ENCODE data around the gene ATL2. TPM values are rescaled to one million over a fixed set of nuclear protein-coding genes. Genes with fewer than 3 reads are reported as not detected.
"Not testable (repeated sequence)": the region's sequence is repeated elsewhere in the genome, so short reads cannot be mapped to it uniquely, and the experiment has no call there.

Gene ATL2
- 43.6 and 43.9 TPM in 2 replicates for total RNA-seq

DNA sequence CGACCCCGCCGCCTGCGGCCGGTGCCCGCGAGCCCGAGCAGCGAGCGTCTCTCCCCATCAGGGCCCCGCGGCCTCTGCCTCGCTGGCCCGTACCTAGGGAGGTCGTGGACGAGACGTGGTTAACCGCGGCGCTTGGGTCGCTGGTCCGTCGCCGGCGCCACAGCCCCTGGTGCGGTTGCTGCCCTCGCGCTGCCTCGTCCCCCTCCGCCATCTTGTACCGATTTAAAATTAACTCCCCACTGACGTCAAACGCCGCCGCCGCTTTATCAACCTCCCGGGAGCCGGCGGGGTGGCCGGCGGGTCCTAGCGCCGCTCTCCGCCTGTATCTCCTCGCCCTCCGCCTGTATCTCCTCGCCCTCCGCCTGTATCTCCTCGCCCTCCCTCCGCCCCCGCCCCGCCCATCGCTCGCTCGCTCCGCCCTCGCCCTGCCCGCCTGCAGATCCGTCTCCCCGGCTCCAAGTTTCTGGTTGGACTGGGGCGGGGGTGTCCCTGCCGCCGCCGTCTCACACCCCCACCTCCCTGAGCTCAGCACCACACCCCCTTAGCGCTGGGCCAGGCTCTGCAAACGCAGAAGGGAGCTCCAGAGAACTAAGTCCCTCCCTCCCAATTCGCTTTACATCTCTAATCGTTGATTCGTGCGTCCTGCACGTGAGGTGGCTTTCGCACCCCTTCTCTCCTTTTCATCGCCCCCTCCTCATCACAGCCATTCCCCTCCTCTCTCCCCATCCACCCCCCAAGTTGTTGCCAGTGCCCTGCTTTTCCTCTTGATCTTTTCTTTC, at the start of gene ATL2:
Gene ATL2, minus strand, starts transcription at position 224 of the 779 bp plus-strand sequence. Its CDS starts 13 bp downstream, at position 211.
- intact Hi-C loops (cut with micrococcal nuclease): loop anchor here (1.0 to 10.0 kb wide), 16 partner anchors 11 to 1780 kb away; partner anchors contain the start of genes DHX57, FEZ2, GALM and MORN2

DNA sequence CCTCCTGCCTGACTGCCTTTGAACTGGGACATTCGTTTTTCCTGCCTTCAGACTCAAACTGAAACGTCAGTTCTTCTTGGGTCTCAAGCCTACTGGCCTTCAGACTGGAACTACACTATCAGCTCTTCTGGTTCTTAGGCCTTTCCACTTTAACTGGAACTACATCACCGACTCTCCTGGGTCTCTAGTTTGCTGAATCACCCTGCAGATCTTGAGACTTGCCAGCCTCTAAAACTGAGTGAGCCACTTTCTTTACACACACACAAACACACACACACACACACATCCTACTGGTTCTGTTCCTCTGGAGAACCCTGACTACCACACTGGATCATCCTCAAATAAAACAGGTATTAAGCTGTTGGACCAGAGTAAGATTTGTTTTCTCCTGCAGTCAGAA, 46.7 kb upstream of the ATL2 start:
- intact Hi-C loops (cut with micrococcal nuclease): no loop called here

DNA sequence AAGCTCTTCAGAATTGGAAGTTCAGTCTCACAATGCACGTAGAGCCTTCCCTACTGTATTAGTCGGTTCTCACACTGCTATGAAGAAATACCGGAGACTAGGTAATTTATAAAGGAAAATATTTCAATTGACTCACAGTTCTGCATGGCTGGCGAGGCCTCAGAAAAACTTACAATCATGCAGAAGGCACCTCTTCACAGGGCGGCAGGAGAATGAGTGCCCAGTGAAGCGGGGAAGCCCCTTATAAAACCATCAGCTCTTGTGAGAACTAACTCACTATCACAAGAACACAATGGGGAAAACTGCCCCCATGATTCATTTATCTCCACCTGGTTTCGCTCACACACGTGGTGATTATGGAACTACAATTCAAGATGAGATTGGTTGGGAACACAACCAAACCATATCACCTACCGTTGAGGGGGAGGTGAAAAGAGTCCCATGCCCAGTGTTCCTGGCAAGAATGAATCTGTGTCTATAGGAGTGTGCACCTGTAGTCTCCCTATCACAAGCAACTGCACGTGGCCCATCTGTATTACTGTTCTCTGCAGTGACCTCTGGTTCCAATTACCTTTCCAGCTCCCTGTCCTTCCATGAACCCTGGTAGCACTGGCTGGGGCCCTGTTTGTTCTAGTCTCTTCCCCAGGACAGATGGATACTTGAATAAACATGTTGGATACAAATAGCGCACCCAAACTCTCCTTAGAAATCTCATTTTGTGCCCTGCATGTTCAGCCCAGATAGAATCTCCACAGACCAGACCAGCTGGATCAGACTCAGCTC, 44.4 kb upstream of the ATL2 start:
- intact Hi-C loops (cut with micrococcal nuclease): no loop called here

DNA sequence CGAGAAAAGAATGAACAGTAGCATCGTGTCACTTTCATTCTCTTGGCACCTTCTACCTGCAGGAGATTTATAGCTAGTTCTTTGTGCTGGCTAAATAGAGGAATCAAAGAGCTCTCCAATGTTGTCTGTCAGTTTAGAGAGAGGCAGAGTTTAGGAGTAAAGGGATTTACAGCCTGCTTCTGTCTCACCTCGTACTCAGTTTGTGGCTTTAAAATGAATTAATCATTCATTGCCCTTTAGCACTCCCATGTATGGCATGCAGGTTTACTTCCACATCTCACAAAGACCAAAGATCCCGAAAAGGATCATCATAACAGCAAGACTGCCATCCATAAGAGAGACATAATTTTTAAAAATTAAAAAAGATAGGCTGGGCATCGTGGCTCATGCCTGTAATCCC, 42.4 kb upstream of the ATL2 start:
- intact Hi-C loops (cut with micrococcal nuclease): no loop called here

DNA sequence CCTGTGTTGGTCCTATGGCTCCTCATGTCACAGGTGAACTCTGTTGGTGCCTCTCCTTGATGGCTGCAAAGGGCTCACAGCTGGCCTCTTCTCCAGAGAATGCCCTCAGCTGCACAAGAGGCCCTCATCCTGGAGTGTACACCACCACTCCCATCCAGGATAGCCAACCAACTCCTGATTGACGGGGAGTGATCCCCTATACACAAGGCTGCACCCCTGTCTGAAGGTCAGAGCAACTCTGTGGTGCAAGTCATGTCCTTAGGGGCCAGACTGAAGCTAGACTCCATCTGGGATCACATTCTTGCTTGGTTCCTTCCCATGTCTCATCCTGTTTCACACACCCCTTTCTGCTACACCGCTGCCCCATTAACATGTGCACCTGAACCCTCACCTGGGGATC, 41.7 kb upstream of the ATL2 start:
- intact Hi-C loops (cut with micrococcal nuclease): no loop called here

DNA sequence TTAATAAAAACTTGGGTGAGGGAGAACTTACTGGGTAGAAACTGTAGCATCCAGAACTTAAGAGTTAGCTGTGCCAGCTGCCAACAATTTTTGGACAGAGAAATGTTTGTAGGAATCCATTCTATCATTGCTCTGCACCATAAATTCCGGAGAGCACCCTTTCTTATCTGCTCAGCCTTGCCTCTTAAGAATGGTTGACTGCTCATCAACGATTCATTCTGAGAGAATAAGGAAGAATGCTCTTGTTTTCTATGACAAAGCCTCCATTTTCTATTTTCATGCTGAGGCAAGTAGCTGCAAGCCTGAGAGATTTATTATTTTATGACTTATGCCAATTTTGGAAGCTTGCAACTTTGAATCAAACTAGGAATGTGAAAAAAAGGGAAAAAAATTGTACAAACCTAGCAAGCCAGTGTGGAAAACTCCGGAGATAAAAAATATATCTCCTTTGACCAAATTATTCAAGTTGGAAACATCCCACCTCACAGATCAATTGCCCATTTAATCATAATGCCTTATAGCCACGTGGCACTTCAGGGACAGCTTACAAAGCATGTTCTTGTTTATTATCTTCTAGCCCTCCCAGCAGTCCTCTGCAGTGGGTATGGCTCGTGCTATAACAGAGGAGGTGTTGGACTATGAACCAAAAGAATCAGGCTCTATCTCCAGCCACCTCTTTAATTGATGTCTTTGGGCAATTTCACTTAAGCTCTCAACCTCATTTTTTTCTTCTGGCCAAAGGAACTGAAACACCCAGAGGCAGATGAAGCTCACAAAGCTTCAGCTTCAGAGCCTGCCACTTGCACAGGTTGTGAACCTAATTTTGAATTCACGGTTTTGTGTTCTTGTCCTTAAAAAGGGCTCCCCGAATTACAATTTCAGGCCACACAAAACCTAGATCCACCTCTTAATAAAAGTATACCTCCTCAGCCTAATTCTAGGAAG, 40.9 kb upstream of the ATL2 start:
- intact Hi-C loops (cut with micrococcal nuclease): no loop called here

DNA sequence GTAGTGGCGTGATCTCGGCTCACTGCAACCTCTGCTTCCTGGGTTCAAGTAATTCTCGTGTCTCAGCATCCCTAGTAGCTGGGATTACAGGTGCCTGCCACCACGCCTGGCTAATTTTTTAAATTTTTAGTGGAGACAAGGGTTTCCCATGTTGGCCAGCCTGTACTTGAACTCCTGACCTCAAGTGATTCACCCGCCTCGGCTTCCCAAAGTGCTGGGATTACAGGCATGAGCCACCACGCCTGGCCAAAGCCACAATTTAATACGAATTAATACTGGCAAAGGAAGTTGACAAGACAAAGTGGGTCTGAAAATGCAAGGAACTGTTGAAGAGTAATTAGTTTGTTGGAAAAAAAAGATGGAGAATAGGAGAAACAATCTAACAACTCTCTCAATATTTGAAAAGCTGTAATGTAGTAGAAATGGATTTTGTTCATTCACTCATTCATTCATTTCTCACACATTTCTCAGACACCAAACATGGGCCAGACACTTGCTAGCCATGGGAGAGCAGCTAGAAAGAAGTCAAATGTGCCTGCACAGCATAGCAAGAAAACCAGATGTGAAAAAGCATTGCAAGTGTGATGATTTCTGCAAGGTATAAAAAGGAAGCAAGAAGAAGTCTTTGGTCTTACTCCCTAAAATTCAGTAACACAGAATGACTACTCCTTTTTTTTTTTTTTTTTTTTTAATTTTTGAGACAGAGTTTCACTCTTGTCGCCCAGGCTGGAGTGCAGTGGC, 39.4 kb upstream of the ATL2 start:
- intact Hi-C loops (cut with micrococcal nuclease): no loop called here

DNA sequence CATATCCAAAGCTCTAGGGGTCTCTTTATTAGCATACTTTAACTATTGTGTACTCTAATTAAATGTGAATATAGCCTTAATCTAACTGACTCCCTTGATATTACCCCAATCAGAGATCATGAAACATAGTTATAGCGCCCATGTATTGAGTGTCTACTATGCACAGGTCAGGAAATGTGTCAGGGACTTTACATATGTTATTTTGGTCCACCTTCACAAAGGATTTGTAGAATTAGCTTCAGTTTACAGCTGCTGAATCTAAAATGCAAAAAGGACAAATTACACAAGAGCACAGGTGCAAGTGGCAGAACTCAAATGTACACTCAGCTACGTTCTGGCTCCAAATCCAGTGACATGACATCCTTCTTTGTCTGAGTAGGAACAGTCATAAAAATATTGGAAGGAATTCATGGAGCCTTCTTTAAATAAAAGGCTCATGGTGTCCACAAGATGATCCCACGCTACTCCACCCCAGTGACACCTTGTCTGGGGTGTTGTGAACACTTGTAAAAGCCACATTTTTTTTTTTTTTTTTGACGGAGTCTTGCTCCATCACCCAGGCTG, 38.7 kb upstream of the ATL2 start:
- intact Hi-C loops (cut with micrococcal nuclease): no loop called here

DNA sequence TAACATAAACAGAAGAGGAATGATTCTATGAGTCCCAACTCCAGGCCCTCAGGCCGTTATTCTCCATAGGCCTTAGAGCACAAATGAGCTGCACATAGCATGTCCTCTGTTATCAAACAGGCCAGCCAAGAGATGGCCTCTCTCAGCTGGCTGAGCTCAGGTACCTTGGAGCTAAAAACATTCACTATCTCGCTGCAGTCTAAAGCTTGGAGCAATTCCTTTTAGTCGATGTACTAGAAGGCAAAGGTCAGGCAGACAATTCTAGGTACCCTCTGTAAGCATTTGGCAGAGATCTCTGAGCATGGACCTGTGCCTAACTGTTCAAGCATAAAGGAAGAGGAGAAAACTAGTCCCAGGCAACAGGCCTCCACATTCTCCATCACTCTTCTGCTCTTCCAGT, 38.0 kb upstream of the ATL2 start:
- intact Hi-C loops (cut with micrococcal nuclease): no loop called here

DNA sequence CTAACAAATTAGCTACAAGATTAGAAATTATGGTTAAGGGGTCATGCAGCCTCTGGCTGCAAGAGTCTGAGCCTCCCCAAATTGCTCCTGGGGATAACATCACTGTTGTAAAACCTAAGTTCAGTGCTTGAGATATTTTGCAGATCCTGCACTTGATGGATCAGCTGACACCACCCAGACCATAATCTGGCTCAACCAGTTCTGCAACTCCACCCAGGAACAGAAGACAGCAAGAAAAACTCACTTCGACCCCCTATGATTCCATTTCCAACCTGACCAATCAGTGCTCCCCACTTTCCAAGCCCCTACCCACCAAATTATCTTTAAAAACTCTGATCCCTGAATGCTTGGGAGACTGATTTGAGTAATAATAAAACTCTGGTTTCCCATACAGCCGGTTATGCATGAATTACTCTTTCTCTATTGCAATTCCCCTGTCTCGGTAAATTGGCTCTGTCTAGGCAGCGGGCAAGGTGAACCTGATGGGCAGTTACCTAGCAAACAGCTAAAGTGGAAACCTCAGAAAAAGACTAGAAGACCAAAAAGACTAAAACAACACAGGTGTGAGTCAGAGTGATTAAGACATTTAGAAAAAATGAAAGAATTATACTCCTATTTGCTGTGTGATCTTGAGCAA, 35.3 kb upstream of the ATL2 start:
- intact Hi-C loops (cut with micrococcal nuclease): not testable (repeated sequence)

DNA sequence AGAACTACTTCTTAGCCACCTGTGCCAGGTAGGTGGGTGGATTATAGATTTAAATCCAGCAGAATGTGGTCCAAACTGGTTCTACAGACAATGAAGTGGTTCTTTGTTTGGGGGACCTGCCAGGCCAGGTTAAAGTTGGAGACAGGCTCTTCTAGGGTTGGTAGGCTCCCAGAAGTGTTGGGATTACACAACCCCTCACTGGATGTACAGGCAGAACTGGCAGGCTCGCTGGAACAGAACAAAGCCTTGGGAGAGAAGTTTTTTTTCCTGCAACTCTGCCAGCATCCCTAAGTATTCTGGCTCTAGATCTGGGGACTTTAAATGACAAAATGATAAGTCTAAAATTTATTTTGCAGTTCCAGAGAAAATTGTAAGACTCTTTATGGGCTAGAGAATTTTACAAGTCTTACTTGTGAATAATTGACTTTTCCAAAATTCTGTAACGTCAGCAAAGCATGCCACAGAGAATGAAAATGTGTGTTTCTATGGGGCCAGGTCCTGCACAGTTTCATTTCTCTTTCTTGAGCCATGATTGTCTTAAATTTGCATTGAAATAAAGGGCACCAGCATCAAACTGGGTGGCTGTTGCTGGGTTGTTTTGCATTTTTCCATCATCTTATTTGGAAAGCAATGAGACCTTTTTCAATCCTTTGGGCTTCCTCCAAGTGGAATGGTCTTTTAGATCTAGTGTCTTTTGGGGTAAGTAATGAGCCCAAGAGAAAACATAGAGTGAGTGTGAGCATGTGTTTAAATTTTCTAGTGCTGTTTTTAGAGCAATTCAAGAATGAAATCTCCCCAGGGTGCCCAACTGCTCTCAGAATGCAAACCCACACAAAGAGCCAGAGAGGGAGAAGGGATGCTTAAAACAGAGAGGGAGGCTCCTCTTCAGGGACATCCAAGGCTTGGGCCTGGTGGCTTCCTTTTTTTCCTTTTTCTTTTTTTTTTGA, 32.4 kb upstream of the ATL2 start:
- intact Hi-C loops (cut with micrococcal nuclease): no loop called here

DNA sequence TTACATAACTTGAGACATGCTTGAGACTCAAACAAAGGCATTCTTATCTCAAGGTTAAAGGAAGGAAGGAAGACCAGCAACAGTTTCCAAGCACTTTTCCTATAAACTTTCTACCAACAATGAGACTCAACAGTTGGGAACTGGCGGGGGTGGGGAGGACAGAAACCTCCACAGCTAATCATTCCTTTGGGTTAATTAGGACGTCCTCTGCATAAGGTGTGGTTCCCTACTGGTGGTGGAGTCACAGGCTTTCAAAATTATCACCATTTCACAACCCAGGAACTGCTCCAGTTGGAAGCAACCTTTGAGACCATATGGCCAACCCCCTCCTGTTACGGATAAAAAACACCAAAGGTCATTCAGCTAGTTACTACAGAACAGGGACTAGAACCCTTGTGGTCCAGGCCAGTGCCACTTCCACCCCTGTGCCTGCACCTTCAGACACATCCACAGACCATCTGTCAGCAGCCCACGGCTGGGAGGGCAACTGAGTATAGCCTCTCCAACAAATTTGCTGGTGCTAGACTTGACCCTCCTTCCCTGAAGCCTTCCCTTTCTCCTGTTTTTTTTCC, 30.1 kb upstream of the ATL2 start:
- intact Hi-C loops (cut with micrococcal nuclease): no loop called here

DNA sequence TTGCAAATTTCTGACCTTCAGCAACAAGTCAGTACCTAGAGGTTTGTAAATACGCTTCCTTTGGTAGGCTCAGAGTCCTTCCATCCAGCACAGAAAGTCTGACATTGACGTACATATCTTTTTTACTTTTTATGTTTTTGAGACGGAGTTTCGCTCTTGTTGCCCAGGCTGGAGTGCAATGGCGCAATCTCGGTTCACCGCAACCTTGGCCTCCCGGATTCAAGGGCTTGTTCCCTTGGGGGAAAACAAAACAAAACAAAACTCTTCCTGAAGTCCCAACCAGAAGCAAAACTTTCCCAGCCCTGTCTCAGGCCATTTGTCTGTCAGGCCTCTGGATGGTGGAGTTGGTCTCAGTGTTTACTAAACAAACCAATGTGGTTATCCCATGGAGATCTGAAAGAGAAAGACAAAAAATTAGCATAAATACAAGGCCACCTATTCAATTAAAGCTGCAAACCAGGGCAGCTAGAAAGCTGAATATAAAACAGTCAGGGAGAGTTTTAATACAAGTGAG, 29.6 kb upstream of the ATL2 start:
- intact Hi-C loops (cut with micrococcal nuclease): no loop called here

DNA sequence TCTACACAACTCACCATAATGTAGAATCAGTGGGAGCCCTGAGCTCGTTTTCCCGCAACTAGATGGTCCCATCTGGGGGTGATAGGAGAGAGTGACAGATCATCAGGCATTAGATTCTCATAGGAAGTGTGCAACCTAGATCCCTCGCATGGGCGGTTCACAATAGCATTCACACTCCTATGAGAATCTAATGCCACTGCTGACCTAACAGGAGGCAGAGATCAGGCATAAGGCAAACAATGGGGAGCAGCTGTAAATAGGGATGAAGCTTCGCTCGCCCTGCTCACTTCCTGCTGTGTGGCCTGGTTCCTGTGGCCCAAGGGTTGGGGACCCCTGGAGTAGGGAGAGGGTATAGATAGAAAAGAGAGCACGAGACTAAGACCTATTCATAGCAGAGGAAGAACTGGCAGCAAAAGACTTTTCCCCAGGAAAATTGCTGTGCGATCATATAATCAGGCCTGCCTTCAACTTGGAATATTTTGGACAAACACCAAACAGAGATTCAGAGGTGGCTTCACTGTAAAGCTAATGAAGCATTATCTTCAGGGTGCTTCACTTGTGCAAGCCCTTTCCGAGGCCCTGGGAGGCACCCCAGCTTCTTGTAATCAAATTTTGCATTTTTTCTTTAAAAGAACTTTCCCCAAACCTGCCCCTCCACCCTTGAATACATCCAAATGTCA, 29.0 kb upstream of the ATL2 start:
- intact Hi-C loops (cut with micrococcal nuclease): no loop called here

DNA sequence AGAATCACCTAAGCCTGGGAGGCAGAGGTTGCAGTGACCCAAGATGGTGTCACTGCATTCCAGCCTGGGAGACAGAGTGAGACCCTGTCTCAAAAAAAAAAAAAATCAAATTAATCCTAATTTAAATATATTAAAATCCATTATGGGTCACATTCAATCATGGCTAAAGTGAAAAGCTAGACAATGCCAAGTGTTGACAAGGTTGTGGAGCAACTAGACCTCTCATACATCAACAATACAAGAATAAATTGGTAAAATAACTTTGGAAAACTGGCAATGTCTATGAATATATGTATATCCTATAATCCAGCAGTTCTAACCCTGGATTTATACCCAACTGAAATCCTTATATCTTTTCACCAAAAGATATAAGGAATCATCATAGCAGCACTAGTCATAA, 23.4 kb upstream of the ATL2 start:
- intact Hi-C loops (cut with micrococcal nuclease): no loop called here

DNA sequence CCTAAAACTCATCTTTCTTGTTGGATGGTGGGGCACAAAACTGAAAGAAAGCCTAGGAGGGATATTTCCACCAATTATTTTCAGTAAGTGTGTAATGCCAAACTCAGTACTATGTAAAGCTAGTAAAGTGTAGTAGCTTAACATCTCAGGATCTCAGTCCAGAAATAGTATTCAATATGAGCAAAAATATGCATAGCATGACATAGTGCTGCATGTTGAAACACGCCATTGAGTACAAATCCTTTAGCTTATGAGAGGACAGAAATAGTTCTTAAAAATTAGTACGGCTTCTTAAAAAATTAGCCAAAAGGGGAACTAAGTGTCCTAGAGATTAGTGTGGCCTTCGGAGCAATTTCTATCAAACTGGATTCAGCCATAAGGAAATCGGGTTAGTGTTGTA, 21.7 kb upstream of the ATL2 start:
- intact Hi-C loops (cut with micrococcal nuclease): no loop called here

DNA sequence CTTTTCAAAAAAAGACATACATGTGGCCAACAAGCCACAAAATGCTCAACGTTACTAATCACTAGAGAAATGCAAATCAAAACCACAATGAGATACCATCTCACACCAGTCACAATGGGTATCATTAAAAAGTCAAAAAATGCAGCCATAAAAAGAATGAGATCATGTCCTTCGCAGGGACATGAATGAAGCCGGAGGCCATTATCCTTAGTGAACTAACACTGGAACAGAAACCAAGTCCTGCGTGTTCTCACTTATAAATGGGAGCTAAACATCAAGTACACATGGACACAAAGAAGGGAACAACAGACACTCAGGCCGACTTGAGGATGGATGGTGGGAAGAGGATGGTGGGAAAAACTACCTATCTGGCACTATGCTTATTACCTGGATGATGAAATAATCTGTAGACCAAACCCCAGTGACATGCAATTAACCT, 17.8 kb upstream of the ATL2 start:
- intact Hi-C loops (cut with micrococcal nuclease): no loop called here

DNA sequence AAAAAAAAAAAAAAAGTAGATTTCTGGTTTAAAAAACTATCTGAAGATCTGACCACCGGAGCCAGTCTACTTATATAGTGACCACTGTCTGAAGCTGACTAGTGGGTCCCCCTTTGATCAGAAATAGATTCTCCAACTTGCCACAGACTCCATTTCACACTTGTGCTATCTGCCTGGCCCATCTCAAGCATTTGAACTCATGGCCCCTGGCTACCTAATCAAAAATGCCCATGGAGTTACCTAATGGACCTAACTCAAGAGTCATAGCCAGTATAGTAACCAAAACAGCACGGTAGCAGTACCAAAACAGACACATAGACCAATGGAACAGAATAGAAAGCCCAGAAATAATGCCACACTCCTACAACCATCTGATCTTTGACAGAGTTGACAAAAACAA, 17.0 kb upstream of the ATL2 start:
- intact Hi-C loops (cut with micrococcal nuclease): no loop called here
